H1 (cell line): ENCODE measurements around the gene TRMT10B. TPM values are rescaled to one million over a fixed set of nuclear protein-coding genes. Genes with fewer than 3 reads are reported as not detected.

ENCODE experiments used
- GABPA ChIP-seq: IDR thresholded peaks from 2 replicates; pipeline ENCODE4 v1.6.1; 2011; ENCODE audit warnings: mild to moderate bottlenecking, low read length, moderate library complexity, borderline replicate concordance; ENCODE audit not compliant: insufficient read depth
- HDAC2 ChIP-seq, 2 experiments: fragments of 300-600 bp in 1 of 2; sonication (generic) in 1 of 2; IDR thresholded peaks; 2 replicates each; pipeline ENCODE4 v1.6.1; 2011 to 2012; ENCODE audit warnings: low read depth in 2 of 2, low read length in 2 of 2, mild to moderate bottlenecking in 2 of 2, moderate library complexity in 2 of 2, borderline replicate concordance in 1 of 2, inconsistent platforms in 1 of 2
- SIX5 ChIP-seq: IDR thresholded peaks from 2 replicates; pipeline ENCODE4 v1.6.1; 2011; ENCODE audit warnings: mild to moderate bottlenecking, low read depth, low read length
- SP4 ChIP-seq: IDR thresholded peaks from 2 replicates; pipeline ENCODE4 v1.6.1; 2012; ENCODE audit warnings: low read length, inconsistent platforms
- SUZ12 ChIP-seq: fragments of 200-600 bp; sonication (generic); IDR thresholded peaks from 2 replicates; pipeline ENCODE4 v1.6.1; 2012; ENCODE audit warnings: mild to moderate bottlenecking, inconsistent platforms, low read length, moderate library complexity, mixed read lengths
- TAF1 ChIP-seq: IDR thresholded peaks from 2 replicates; pipeline ENCODE4 v1.6.1; 2011; ENCODE audit warnings: mild to moderate bottlenecking, low read depth, low read length
- TCF12 ChIP-seq: IDR thresholded peaks from 2 replicates; pipeline ENCODE4 v1.6.1; 2011; ENCODE audit warnings: low read depth, mild to moderate bottlenecking, low read length
- polyA plus RNA-seq, 7 experiments: library from polyadenylated mRNA; depleted of rRNA in 3 of 7; stranded (reverse) in 5 of 7; unstranded in 2 of 7; fragments of >200 nt in 5 of 7; fragments of 200-250 nt in 2 of 7; gene quantifications; 1 replicate in 5 of 7; 2 replicates in 1 of 7; 4 replicates in 1 of 7; pipeline versions ENCODE4 v1.2.1 to v1.2.3, GENCODE V29; 2011 to 2013; ENCODE audit warnings: missing spikeins in 2 of 7, mixed read lengths in 2 of 7
- total RNA-seq: library from RNA; stranded (reverse); fragmentation: NEBNext Ultra II Directional; extraction: Animal tissue kit (Norgen Biotek cat#: 25700); gene quantifications from 2 replicates; pipeline ENCODE4 v1.2.1, GENCODE V29; 2021

TRMT10B gene
- total and polyA plus RNA-seq, 2 of the 8 experiments (the other 6 are each of a cell fraction or from before 2014, with no cell fraction given): 2.4 to 4.5 TPM

DNA sequence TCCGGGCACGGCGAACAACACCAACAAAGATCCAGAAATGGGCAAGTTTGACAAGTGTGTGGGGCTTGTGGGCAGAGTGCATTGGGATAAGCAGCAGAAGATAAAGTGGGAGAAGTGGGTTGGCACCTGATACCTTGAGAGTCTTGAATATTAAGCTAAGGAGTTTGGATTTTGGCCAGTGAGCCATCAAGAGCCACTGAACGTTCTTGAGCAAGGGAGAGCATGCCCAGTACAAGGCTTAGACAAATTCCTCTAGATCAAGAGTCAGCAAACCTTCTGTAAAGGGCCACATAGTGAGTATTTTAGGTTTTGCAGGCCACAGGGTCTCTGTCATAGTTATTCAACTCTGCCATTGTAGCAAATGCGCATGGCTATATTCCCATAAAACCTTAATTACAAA is 26.6 kb upstream of the TRMT10B start (continued):
- TF ChIP-seq GABPA: no peak
- TF ChIP-seq TAF1: no peak
- no peak for TF ChIP-seq TCF12
- TF ChIP-seq SIX5: no peak
- no peak for TF ChIP-seq SP4
- TF ChIP-seq SUZ12: no peak
- TF ChIP-seq HDAC2 (IDR thresholded peaks at IDR 0.05; ENCODE audit: borderline replicate concordance in 1 of 2, low read depth in 2 of 2, low read length in 2 of 2): no peak
